Measurements from ENCODE around the gene CSNK1A1. TPM values are rescaled to one million over a fixed set of nuclear protein-coding genes. Genes with fewer than 3 reads are reported as not detected.
"Not testable (repeated sequence)": the region's sequence is repeated elsewhere in the genome, so short reads cannot be mapped to it uniquely, and the experiment has no call there.

The CSNK1A1 gene
- total and polyA plus RNA-seq, 3 donors from 2014 or later, result 129 to 192 (median 148) TPM

GRCh38 chr5:149564542-149565140 is 13.4 kb upstream of the CSNK1A1 start:
- TF ChIP-seq CTCF (IDR thresholded peaks at IDR 0.05), result peak in 2 of 3 experiments; percentile 56 to 62
- H3K36me3 ChIP-seq (ENCODE audit: low read depth, missing control alignments); H3K27ac ChIP-seq; DNase-seq; H3K27me3 ChIP-seq; H3K4me3 ChIP-seq; H3K9me3 ChIP-seq; intact Hi-C loops (cut with DNase I; ENCODE audit: low total_unique reads): not testable (repeated sequence)
- 60 to 67% methylated on average over 15 of the region's 15 CpGs for WGBS, 2 donors
- peaks cover 20% of the 10 kb centered on the region for H3K4me1 ChIP-seq

DNA sequence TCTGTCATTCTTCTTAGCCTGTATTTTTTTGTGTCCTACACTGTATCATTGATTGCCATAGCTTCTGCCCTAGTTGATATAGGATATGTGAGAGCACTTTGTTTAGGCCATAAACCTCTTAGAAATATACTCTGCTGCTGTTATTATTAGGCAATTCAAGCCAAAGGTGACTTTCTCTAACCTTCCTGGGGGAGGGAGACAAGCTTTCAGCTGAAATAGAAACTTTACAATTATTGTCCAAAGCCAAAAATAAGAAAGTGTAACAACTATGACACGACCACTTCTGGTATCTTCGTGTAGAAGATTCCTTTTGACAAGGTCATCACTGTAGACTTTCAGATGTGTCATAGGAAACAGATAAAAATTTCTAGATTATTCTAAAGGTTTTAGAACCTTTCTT is 12.2 kb upstream of the CSNK1A1 start:
- Histone ChIP-seq H3K9me3 (no peaks in the 10 kb centered on the region), H3K27me3 (no peaks in the 10 kb centered on the region), H3K27ac (peak overlapping the region in 1 of 2 donors; percentile 73), H3K36me3 (ENCODE audit: low read depth, missing control alignments) (no peaks in the 10 kb centered on the region), H3K4me1 (peaks cover 20% of the 10 kb centered on the region), H3K4me3 (no peak overlapping the region)
- no peak for DNase-seq
- 51 to 55% methylated on average over 2 of the region's 2 CpGs for WGBS, 2 donors
- no peak for TF ChIP-seq CTCF (IDR thresholded peaks at IDR 0.05)
- no peak for TF ChIP-seq POLR2A (IDR thresholded peaks at IDR 0.05)
- intact Hi-C loops (cut with DNase I; ENCODE audit: low total_unique reads), result no loop called here

GRCh38 chr5:149561848-149562247 is 10.6 kb upstream of the CSNK1A1 start:
- Histone ChIP-seq H3K4me1 (peaks cover 20% of the 10 kb centered on the region), H3K36me3 (ENCODE audit: low read depth, missing control alignments) (no peaks in the 10 kb centered on the region), H3K27me3 (no peaks in the 10 kb centered on the region), H3K27ac (peak overlapping the region; percentile 26 to 73), H3K4me3 (no peak overlapping the region), H3K9me3 (no peaks in the 10 kb centered on the region)
- WGBS, 2 donors, result 37 to 45% methylated on average over 2 of the region's 2 CpGs
- DNase-seq, result no peak
- TF ChIP-seq CTCF (IDR thresholded peaks at IDR 0.05) (no peak), POLR2A (IDR thresholded peaks at IDR 0.05) (no peak)
- intact Hi-C loops (cut with DNase I; ENCODE audit: low total_unique reads), result no loop called here

- H3K4me1 ChIP-seq, result peaks cover 20% of the 10 kb centered on the region
- intact Hi-C loops (cut with DNase I; ENCODE audit: low total_unique reads), result loop anchor here (10.0 kb wide), 1 partner anchor 235 kb away; no protein-coding TSS in a partner anchor
- no peak overlapping the region for H3K4me3 ChIP-seq
- 70 to 86% methylated on average over 2 of the region's 2 CpGs for WGBS, 2 donors
- TF ChIP-seq CTCF (IDR thresholded peaks at IDR 0.05) (no peak), POLR2A (IDR thresholded peaks at IDR 0.05) (no peak)
- H3K27ac ChIP-seq, result no peak overlapping the region
- no peaks in the 10 kb centered on the region for H3K36me3 ChIP-seq (ENCODE audit: low read depth, missing control alignments)
- H3K27me3 ChIP-seq, result no peaks in the 10 kb centered on the region
- H3K9me3 ChIP-seq, result no peaks in the 10 kb centered on the region
- DNase-seq, result no peak
Measured at GRCh38 chr5:149559706-149560105, 8.5 kb upstream of the CSNK1A1 start.
